Ectodermal cell (in vitro differentiated cells): Measurements from ENCODE around the gene ZNF224.
"Not testable (repeated sequence)": the region's sequence is repeated elsewhere in the genome, so short reads cannot be mapped to it uniquely, and the experiment has no call there.

Source experiments
- H3K27ac ChIP-seq: 2 replicates; pipeline ENCODE4 v1.7.0; 2013; ENCODE audit warnings: mild to moderate bottlenecking, low read depth, low read length; ENCODE audit not compliant: insufficient read depth, poor library complexity, severe bottlenecking
- H3K27me3 ChIP-seq: 2 replicates; pipeline ENCODE4 v1.7.0; 2013; ENCODE audit warnings: mild to moderate bottlenecking, low read length; ENCODE audit not compliant: insufficient read depth, control insufficient read depth, poor library complexity, severe bottlenecking
- H3K36me3 ChIP-seq: one replicate; pipeline ENCODE4 v1.7.0; 2013; ENCODE audit warnings: low read length; ENCODE audit not compliant: control insufficient read depth, insufficient read depth
- H3K4me1 ChIP-seq: one replicate; pipeline ENCODE4 v1.7.0; 2013; ENCODE audit warnings: low read length; ENCODE audit not compliant: control insufficient read depth, insufficient read depth
- H3K4me3 ChIP-seq: 2 replicates; pipeline ENCODE4 v1.7.0; 2013; ENCODE audit warnings: low read depth, low read length, control low read depth; ENCODE audit not compliant: insufficient read depth
- H3K9me3 ChIP-seq: 2 replicates; pipeline ENCODE4 v1.7.0; 2013; ENCODE audit warnings: mild to moderate bottlenecking, low read length, moderate library complexity; ENCODE audit not compliant: control insufficient read depth
- WGBS, 2 experiments: methylation state at CpG; one replicate each; pipeline ENCODE4 v1.1.7; 2013; ENCODE audit warnings: missing lambda C conversion rate in 2 of 2; 5-methylcytosine and 5-hydroxymethylcytosine counted together

Gene ZNF224

GRCh38 chr19:44072543-44073401 lies 21.4 kb upstream of the ZNF224 start:
- H3K27ac ChIP-seq: no peak overlapping the region
- no peaks in the 10 kb centered on the region for H3K9me3 ChIP-seq
- 53 to 58% methylated on average over 18 of the region's 18 CpGs for WGBS, 2 experiments
- H3K4me3 ChIP-seq: peak overlapping the region; percentile 67
- H3K36me3 ChIP-seq: no peaks in the 10 kb centered on the region
- no peaks in the 10 kb centered on the region for H3K4me1 ChIP-seq
- H3K27me3 ChIP-seq: peaks cover 9% of the 10 kb centered on the region

GRCh38 chr19:44076325-44076724 lies 17.8 kb upstream of the ZNF224 start:
- WGBS, 2 experiments: 89 to 94% methylated on average over 1 to 2 of the region's 2 CpGs

GRCh38 chr19:44092108-44092507 lies 2.1 kb upstream of the ZNF224 start:
- H3K4me1 ChIP-seq: no peaks in the 10 kb centered on the region
- H3K4me3 ChIP-seq: no peak overlapping the region
- WGBS, 2 experiments: 73 to 76% methylated on average over 2 of the region's 4 CpGs
- H3K36me3 ChIP-seq: no peaks in the 10 kb centered on the region
- no peak overlapping the region for H3K27ac ChIP-seq
- H3K9me3 ChIP-seq: no peaks in the 10 kb centered on the region
- no peaks in the 10 kb centered on the region for H3K27me3 ChIP-seq

More at GRCh38 chr19:44076325-44076724, 17.8 kb upstream of the ZNF224 start:
- Histone ChIP-seq H3K9me3 (no peaks in the 10 kb centered on the region), H3K4me1 (no peaks in the 10 kb centered on the region), H3K27me3 (peaks cover 9% of the 10 kb centered on the region), H3K36me3 (peaks cover 7% of the 10 kb centered on the region), H3K4me3 (no peak overlapping the region), H3K27ac (no peak overlapping the region)

GRCh38 chr19:44107751-44108150 lies 13.6 kb downstream of the ZNF224 start:
- H3K27ac ChIP-seq: no peak overlapping the region
- peaks cover 41% of the 10 kb centered on the region for H3K36me3 ChIP-seq
- 87 to 96% methylated on average over 3 of the region's 3 CpGs for WGBS, 2 experiments
- no peaks in the 10 kb centered on the region for H3K27me3 ChIP-seq
- no peaks in the 10 kb centered on the region for H3K9me3 ChIP-seq
- no peaks in the 10 kb centered on the region for H3K4me1 ChIP-seq
- no peak overlapping the region for H3K4me3 ChIP-seq

DNA sequence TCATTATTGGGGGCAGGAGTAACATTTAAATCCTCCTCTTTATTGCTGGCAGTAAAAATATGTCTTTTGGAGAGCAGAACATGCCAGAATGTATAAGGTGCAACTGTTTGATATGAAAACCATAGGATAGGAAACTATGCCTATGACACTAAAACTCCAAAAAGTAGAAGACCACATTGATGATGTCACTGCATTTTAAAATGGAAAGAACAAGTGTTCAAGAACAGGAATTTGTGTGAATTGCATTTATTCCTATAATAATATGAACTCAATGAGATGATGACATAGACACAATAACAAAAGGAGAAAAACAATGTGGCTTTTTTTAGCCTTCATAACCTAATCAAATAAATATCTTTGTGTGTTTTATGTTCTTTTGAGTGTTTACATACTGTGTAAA lies 15.3 kb downstream of the ZNF224 start:
- H3K9me3 ChIP-seq: no peaks in the 10 kb centered on the region
- H3K4me3 ChIP-seq: no peak overlapping the region
- no peaks in the 10 kb centered on the region for H3K4me1 ChIP-seq
- no peak overlapping the region for H3K27ac ChIP-seq
- no peaks in the 10 kb centered on the region for H3K27me3 ChIP-seq
- H3K36me3 ChIP-seq: peaks cover 32% of the 10 kb centered on the region

GRCh38 chr19:44111910-44112463 lies 17.8 kb downstream of the ZNF224 start:
- 39% methylated on average over 15 to 16 of the region's 17 CpGs for WGBS, 2 experiments
- Histone ChIP-seq H3K4me3 (peak overlapping the region; percentile 79), H3K27me3 (no peaks in the 10 kb centered on the region), H3K27ac (peak overlapping the region; percentile 19), H3K4me1 (no peaks in the 10 kb centered on the region), H3K36me3 (peaks cover 15% of the 10 kb centered on the region), H3K9me3 (no peaks in the 10 kb centered on the region)

DNA sequence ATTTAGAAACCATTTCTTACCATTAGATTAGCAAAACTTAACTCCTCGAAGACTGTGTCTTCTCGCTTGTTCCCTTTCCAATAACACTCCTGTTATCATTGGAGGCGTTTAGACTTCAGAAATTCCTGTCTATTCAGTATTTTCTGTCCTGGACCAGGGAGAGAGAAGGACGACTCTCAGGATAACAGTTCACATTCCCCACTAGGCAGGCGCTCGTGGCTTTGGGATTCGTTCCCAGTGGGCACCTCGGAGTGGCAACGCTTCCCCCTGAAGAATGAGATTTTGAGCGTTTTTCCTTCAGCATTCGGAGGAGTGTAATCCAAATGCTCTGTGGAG lies 18.6 kb downstream of the ZNF224 start:
- H3K36me3 ChIP-seq: peaks cover 8% of the 10 kb centered on the region
- H3K27ac ChIP-seq: peak overlapping the region; percentile 71
- H3K27me3 ChIP-seq: no peaks in the 10 kb centered on the region
- peak overlapping the region; percentile 79 for H3K4me3 ChIP-seq
- H3K9me3 ChIP-seq: no peaks in the 10 kb centered on the region
- H3K4me1 ChIP-seq: no peaks in the 10 kb centered on the region
- 0 to 1% methylated on average over 11 of the region's 11 CpGs for WGBS, 2 experiments

GRCh38 chr19:44113138-44113783 lies 19.1 kb downstream of the ZNF224 start, which contains the start of gene ZNF225:
Gene ZNF225 (plus strand): TSS chr19:44113399. CDS start chr19:44115828, 2,429 bp downstream.
- H3K4me3 ChIP-seq: peak within 1 kb of the TSS; percentile 79
- no peaks in the 10 kb centered on the region for H3K9me3 ChIP-seq
- peaks cover 3% of the 10 kb centered on the region for H3K36me3 ChIP-seq
- no peaks in the 10 kb centered on the region for H3K4me1 ChIP-seq
- WGBS, 2 experiments: 0% methylated on average over 44 of the region's 44 CpGs
- H3K27me3 ChIP-seq: no peaks in the 10 kb centered on the region
- H3K27ac ChIP-seq: peak within 1 kb of the TSS; percentile 71

GRCh38 chr19:44113784-44114390 lies 19.7 kb downstream of the ZNF224 start:
- WGBS, 2 experiments: 11 to 12% methylated on average over 18 of the region's 18 CpGs
- Histone ChIP-seq H3K9me3 (no peaks in the 10 kb centered on the region), H3K4me1 (no peaks in the 10 kb centered on the region), H3K27ac (no peak overlapping the region), H3K4me3 (peak overlapping the region; percentile 79), H3K36me3 (no peaks in the 10 kb centered on the region), H3K27me3 (no peaks in the 10 kb centered on the region)

GRCh38 chr19:44121162-44121561 lies 27.0 kb downstream of the ZNF224 start:
- not testable (repeated sequence) for H3K27ac ChIP-seq, H3K4me3 ChIP-seq, H3K27me3 ChIP-seq, H3K4me1 ChIP-seq, H3K36me3 ChIP-seq, H3K9me3 ChIP-seq
- 91 to 95% methylated on average over 4 of the region's 4 CpGs for WGBS, 2 experiments
